Measurements from ENCODE around the gene CENPP. TPM values are rescaled to one million over a fixed set of nuclear protein-coding genes. Genes with fewer than 3 reads are reported as not detected.
A peak's percentile ranks its signal among the peaks of the same experiment; 100 is the strongest.

CENPP gene
- total and polyA plus RNA-seq, 2 donors from 2014 or later: 1.2 to 4.2 TPM

DNA sequence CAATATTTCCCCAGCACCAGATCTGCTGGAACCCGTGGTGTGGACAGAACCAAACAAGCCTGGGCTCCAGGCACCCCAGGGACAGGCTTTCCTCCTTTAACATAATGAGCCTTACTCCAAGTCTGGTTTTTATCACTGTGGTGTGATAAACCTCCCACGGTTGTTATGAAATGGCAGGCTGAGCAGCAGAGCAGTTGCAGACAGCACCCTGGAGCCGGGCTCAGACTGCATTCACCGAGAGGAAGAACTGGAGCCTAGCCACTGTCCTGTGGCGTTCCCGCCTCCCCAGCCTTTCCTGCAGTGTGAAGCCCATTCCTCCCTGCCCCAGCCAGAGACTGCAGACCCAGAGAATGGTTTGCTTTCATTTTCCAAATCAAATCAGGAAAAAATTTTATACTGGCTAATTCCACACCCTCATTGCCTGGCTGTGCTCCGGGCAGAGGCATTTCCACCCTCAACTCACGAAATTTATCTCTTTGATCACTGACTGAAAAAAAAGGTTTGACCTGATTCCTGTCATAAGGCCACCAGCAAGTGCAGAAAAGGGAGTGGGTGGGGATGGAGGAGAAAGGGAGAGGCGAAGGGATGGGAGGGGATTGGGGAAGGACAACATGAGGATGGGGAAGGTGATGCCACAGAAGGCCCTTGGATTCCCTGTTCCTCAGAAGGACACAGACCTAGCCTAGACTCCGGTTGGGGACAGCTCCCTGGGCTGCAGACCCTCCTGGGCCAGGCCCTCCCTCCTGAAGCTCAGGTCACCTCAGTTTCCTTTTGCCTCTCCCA lies 325.3 kb downstream of the CENPP start:
- H3K9me3 ChIP-seq (ENCODE audit: control insufficient read depth in 2 of 3, insufficient read depth in 1 of 3, low read length in 3 of 3): peaks cover 0 to 1% (median 0%) of the 10 kb centered on the region in 3 donors
- TF ChIP-seq, protein P1, sequence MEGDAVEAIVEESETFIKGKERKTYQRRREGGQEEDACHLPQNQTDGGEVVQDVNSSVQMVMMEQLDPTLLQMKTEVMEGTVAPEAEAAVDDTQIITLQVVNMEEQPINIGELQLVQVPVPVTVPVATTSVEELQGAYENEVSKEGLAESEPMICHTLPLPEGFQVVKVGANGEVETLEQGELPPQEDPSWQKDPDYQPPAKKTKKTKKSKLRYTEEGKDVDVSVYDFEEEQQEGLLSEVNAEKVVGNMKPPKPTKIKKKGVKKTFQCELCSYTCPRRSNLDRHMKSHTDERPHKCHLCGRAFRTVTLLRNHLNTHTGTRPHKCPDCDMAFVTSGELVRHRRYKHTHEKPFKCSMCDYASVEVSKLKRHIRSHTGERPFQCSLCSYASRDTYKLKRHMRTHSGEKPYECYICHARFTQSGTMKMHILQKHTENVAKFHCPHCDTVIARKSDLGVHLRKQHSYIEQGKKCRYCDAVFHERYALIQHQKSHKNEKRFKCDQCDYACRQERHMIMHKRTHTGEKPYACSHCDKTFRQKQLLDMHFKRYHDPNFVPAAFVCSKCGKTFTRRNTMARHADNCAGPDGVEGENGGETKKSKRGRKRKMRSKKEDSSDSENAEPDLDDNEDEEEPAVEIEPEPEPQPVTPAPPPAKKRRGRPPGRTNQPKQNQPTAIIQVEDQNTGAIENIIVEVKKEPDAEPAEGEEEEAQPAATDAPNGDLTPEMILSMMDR (IDR thresholded peaks at IDR 0.05; ENCODE audit: borderline replicate concordance, extremely low read depth, insufficient read depth): no peak
- no peak overlapping the region for H3K9ac ChIP-seq (ENCODE audit: low read length in 3 of 3)
- peaks cover 0 to 4% (median 0%) of the 10 kb centered on the region in 3 donors for H3K4me1 ChIP-seq (ENCODE audit: control insufficient read depth in 2 of 3, insufficient read depth in 2 of 3, low read depth in 1 of 3, low read length in 3 of 3)
- FAIRE-seq (no peak), DNase-seq (peak in 2 of 5 donors; percentile 19 to 61)
- H3K27me3 ChIP-seq (ENCODE audit: control insufficient read depth, insufficient read depth, low read length): no peaks in the 10 kb centered on the region
- no peak overlapping the region for H3K4me3 ChIP-seq (ENCODE audit: low read length in 3 of 3)
- intact Hi-C loops (cut with DNase I): no loop called here
- peaks cover 0 to 20% (median 13%) of the 10 kb centered on the region in 3 donors for H3K36me3 ChIP-seq (ENCODE audit: control insufficient read depth in 2 of 3, insufficient read depth in 3 of 3, low read length in 3 of 3)
- no peak overlapping the region for H3K27ac ChIP-seq (ENCODE audit: low read depth in 2 of 2, low read length in 2 of 2)

DNA sequence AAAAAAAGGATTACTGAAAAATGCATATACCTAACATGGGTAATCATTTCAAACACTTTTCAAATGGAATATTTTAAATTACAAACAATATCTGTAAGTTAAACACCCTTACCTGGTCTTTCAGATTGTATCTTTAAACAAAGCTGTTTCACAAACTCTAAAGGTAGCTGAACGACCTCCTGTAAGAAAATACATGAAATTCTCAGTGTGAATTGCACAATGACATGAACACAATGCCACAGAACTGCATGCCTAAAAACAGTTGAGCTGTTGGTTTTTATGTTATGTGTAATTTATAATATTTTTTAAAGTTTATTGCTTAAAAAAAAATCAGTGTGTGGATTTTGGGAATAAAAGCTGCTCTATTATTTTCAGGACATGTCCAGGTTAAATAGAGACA lies 326.7 kb downstream of the CENPP start:
- TF ChIP-seq, protein P1 (IDR thresholded peaks at IDR 0.05; ENCODE audit: borderline replicate concordance, extremely low read depth, insufficient read depth): no peak
- no peak overlapping the region for H3K27ac ChIP-seq (ENCODE audit: low read depth in 2 of 2, low read length in 2 of 2)
- H3K9ac ChIP-seq (ENCODE audit: low read length in 3 of 3): no peak overlapping the region
- peaks cover 0 to 4% (median 0%) of the 10 kb centered on the region in 3 donors for H3K4me1 ChIP-seq (ENCODE audit: control insufficient read depth in 2 of 3, insufficient read depth in 2 of 3, low read depth in 1 of 3, low read length in 3 of 3)
- no peak overlapping the region for H3K4me3 ChIP-seq (ENCODE audit: low read length in 3 of 3)
- no peak for FAIRE-seq
- intact Hi-C loops (cut with DNase I): no loop called here
- DNase-seq: no peak
- H3K9me3 ChIP-seq (ENCODE audit: control insufficient read depth in 2 of 3, insufficient read depth in 1 of 3, low read length in 3 of 3): no peaks in the 10 kb centered on the region
- H3K27me3 ChIP-seq (ENCODE audit: control insufficient read depth, insufficient read depth, low read length): no peaks in the 10 kb centered on the region
- peaks cover 0 to 16% (median 13%) of the 10 kb centered on the region in 3 donors for H3K36me3 ChIP-seq (ENCODE audit: control insufficient read depth in 2 of 3, insufficient read depth in 3 of 3, low read length in 3 of 3)

DNA sequence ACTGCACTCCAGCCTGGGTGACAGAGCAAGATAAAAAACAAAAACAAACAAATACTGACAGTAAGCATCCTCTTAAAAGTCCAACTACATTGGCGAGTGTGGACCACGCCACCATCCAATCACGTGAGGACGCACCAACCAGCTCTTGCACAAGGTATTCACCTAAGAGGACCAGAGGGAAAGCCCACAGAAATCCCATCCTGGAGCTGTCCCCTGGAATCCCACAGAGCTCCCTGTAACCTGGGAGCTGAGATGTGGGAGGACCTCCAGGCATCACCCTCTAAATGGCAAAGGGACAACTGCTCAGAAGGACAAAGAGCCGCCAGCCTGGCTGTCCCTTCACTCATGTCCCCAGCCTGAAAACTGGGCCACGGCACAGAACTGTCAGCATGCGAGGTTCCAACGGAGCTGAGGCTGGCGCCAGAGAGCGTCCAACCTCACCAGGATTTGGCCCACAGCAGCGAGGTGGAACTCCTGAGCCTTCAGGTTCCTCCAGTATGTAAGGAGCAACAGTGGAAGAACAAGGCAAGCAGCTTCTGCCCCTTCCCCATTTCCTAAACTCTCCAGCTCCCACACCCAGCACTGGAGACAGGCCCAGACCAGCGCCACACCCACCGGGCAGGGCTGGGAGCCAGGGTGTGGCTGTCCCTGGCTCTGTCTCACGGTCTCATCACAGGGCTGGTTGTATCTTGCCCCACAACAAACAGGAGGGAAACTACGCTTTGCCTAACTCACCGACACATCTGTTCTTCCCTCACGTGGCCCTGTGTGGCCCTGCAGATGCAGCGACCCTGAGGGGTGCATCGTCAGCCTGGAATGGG lies 328.9 kb downstream of the CENPP start:
- Histone ChIP-seq H3K4me1 (ENCODE audit: control insufficient read depth in 2 of 3, insufficient read depth in 2 of 3, low read depth in 1 of 3, low read length in 3 of 3) (peaks cover 0 to 4% (median 0%) of the 10 kb centered on the region in 3 donors), H3K27me3 (ENCODE audit: control insufficient read depth, insufficient read depth, low read length) (no peaks in the 10 kb centered on the region), H3K4me3 (ENCODE audit: low read length in 3 of 3) (no peak overlapping the region), H3K36me3 (ENCODE audit: control insufficient read depth in 2 of 3, insufficient read depth in 3 of 3, low read length in 3 of 3) (peaks cover 0 to 11% (median 8%) of the 10 kb centered on the region in 3 donors), H3K9me3 (ENCODE audit: control insufficient read depth in 2 of 3, insufficient read depth in 1 of 3, low read length in 3 of 3) (no peaks in the 10 kb centered on the region), H3K9ac (ENCODE audit: low read length in 3 of 3) (no peak overlapping the region), H3K27ac (ENCODE audit: low read depth in 2 of 2, low read length in 2 of 2) (no peak overlapping the region)
- FAIRE-seq (no peak), DNase-seq (no peak)
- TF ChIP-seq, protein P1 (IDR thresholded peaks at IDR 0.05; ENCODE audit: borderline replicate concordance, extremely low read depth, insufficient read depth): no peak
- intact Hi-C loops (cut with DNase I): no loop called here

Measured in kidney (tissue), 14 donors.